SK-N-SH treated with all-trans-retinoic acid at 6 μM for 48 hours (cell line): ENCODE data around the gene RASSF4.

Source experiments
- ATAC-seq: fragments of 200-7000 bp; cut with Tn5 transposase; 3 replicates; pipeline ENCODE4 v1.9.1; 2020; ENCODE audit warnings: mild to moderate bottlenecking, moderate library complexity
- ARNTL ChIP-seq: fragments of 450-650 bp; formaldehyde crosslinking; IDR thresholded peaks from 2 replicates; pipeline ENCODE4 v1.5.0; 2020; ENCODE audit warnings: low read depth, mild to moderate bottlenecking, moderate library complexity, borderline replicate concordance
- BACH2 ChIP-seq: fragments of 250-450 bp; sonication (Bioruptor Pico); IDR thresholded peaks from 2 replicates; pipeline ENCODE4 v1.9.0; 2021; ENCODE audit warnings: mild to moderate bottlenecking, borderline replicate concordance
- CREB5 ChIP-seq: fragments of 250-450 bp; sonication (Bioruptor Pico); IDR thresholded peaks from 2 replicates; pipeline ENCODE4 v1.5.1; 2020; ENCODE audit warnings: low read depth, mild to moderate bottlenecking, moderate library complexity
- CSDC2 ChIP-seq: fragments of 250-450 bp; sonication (Bioruptor Pico); IDR thresholded peaks from 2 replicates; pipeline ENCODE4 v1.5.0; 2020; ENCODE audit warnings: mild to moderate bottlenecking, moderate library complexity
- CSRNP3 ChIP-seq: fragments of 250-450 bp; sonication (Bioruptor Pico); IDR thresholded peaks from 2 replicates; pipeline ENCODE4 v1.5.1; 2021; ENCODE audit warnings: mild to moderate bottlenecking, moderate library complexity
- ESRRG ChIP-seq: fragments of 250-450 bp; sonication (Bioruptor Pico); IDR thresholded peaks from 2 replicates; pipeline ENCODE4 v1.6.1; 2021; ENCODE audit warnings: mild to moderate bottlenecking
- GLIS3 ChIP-seq: fragments of 250-450 bp; sonication (Bioruptor Pico); IDR thresholded peaks from 2 replicates; pipeline ENCODE4 v1.5.0; 2020; ENCODE audit warnings: mild to moderate bottlenecking, moderate library complexity
- ISL1 ChIP-seq: fragments of 250-450 bp; sonication (Bioruptor Pico); IDR thresholded peaks from 2 replicates; pipeline ENCODE4 v2.1.2; 2022; ENCODE audit warnings: mild to moderate bottlenecking, moderate library complexity
- OSR1 ChIP-seq: fragments of 250-450 bp; sonication (Bioruptor Pico); IDR thresholded peaks from 2 replicates; pipeline ENCODE4 v1.8.0; 2022; ENCODE audit warnings: moderate library complexity, mild to moderate bottlenecking, inconsistent platforms
- PATZ1 ChIP-seq: fragments of 250-450 bp; sonication (Bioruptor Pico); IDR thresholded peaks from 2 replicates; pipeline ENCODE4 v1.8.0; 2020; ENCODE audit warnings: mild to moderate bottlenecking, moderate library complexity, borderline replicate concordance
- PPARA ChIP-seq: fragments of 250-450 bp; sonication (Bioruptor Pico); IDR thresholded peaks from 2 replicates; pipeline ENCODE4 v1.5.0; 2020; ENCODE audit warnings: mild to moderate bottlenecking, borderline replicate concordance
- RARB ChIP-seq: fragments of 250-450 bp; sonication (Bioruptor Pico); IDR thresholded peaks from 2 replicates; pipeline ENCODE4 v1.8.0; 2021; ENCODE audit warnings: mild to moderate bottlenecking, moderate library complexity
- SNAI2 ChIP-seq: fragments of 250-450 bp; sonication (Bioruptor Pico); IDR thresholded peaks from 2 replicates; pipeline ENCODE4 v1.5.0; 2020; ENCODE audit warnings: mild to moderate bottlenecking, moderate library complexity
- TCF4 ChIP-seq: fragments of 250-450 bp; sonication (Bioruptor Pico); IDR thresholded peaks from 2 replicates; pipeline ENCODE4 v1.8.0; 2021; ENCODE audit warnings: mild to moderate bottlenecking, moderate library complexity, borderline replicate concordance
- TOX ChIP-seq: fragments of 250-450 bp; sonication (Bioruptor Pico); IDR thresholded peaks from 2 replicates; pipeline ENCODE4 v1.8.0; 2021; ENCODE audit warnings: mild to moderate bottlenecking, moderate library complexity, borderline replicate concordance
- TSHZ2 ChIP-seq: fragments of 250-450 bp; sonication (Bioruptor Pico); IDR thresholded peaks from 2 replicates; pipeline ENCODE4 v1.5.0; 2020; ENCODE audit warnings: mild to moderate bottlenecking, moderate library complexity
- ZC3H10 ChIP-seq: fragments of 250-450 bp; sonication (Bioruptor Pico); IDR thresholded peaks from 2 replicates; pipeline ENCODE4 v1.5.1; 2021; ENCODE audit warnings: mild to moderate bottlenecking, moderate library complexity
- ZFP3 ChIP-seq: fragments of 250-450 bp; sonication (Bioruptor Pico); IDR thresholded peaks from 2 replicates; pipeline ENCODE4 v1.5.0; 2020; ENCODE audit warnings: mild to moderate bottlenecking, moderate library complexity
- ZFP30 ChIP-seq: fragments of 450-650 bp; formaldehyde crosslinking; IDR thresholded peaks from 2 replicates; pipeline ENCODE4 v1.5.0; 2022; ENCODE audit warnings: mild to moderate bottlenecking, moderate library complexity
- ZNF565 ChIP-seq: fragments of 450-650 bp; formaldehyde crosslinking; conservative IDR thresholded peaks from 2 replicates; pipeline ENCODE4 v1.5.0; 2020; ENCODE audit warnings: low read depth, mild to moderate bottlenecking, moderate library complexity
- ZNF70 ChIP-seq: fragments of 450-650 bp; formaldehyde crosslinking; IDR thresholded peaks from 2 replicates; pipeline ENCODE4 v1.5.0; 2020; ENCODE audit warnings: mild to moderate bottlenecking, moderate library complexity

The RASSF4 gene

GRCh38 chr10:44933451-44934321, 25.9 kb upstream of the RASSF4 start:
- ATAC-seq, result no peak; the same call in 2 of the 3 replicates
- no peak for TF ChIP-seq ESRRG (CRISPR knock-in tag)
- no peak for TF ChIP-seq ZC3H10
- TF ChIP-seq ARNTL, result no peak
- TF ChIP-seq CSRNP3 (CRISPR knock-in tag), result no peak
- TF ChIP-seq SNAI2 (CRISPR knock-in tag), result no peak
- TF ChIP-seq ZNF70 (CRISPR knock-in tag), result no peak
- no peak for TF ChIP-seq CSDC2 (CRISPR knock-in tag)
- TF ChIP-seq ZFP30 (CRISPR knock-in tag), result no peak
- no peak for TF ChIP-seq PATZ1
- TF ChIP-seq TSHZ2, result no peak
- TF ChIP-seq CREB5 (CRISPR knock-in tag), result no peak
- no peak for TF ChIP-seq PPARA (CRISPR knock-in tag)
- no peak for TF ChIP-seq GLIS3 (CRISPR knock-in tag)
- TF ChIP-seq BACH2 (CRISPR knock-in tag), result no peak
- no peak for TF ChIP-seq TOX (CRISPR knock-in tag)
- TF ChIP-seq ZNF565, result no peak
- no peak for TF ChIP-seq TCF4 (CRISPR knock-in tag)
- TF ChIP-seq OSR1 (CRISPR knock-in tag), result no peak

- ATAC-seq, result no peak
- TF ChIP-seq ISL1 (CRISPR knock-in tag) (no peak), ZC3H10 (no peak), ZFP3 (CRISPR knock-in tag) (no peak), ZFP30 (CRISPR knock-in tag) (no peak), CREB5 (CRISPR knock-in tag) (no peak), RARB (CRISPR knock-in tag) (no peak), TCF4 (CRISPR knock-in tag) (no peak), CSRNP3 (CRISPR knock-in tag) (no peak), PATZ1 (no peak), PPARA (CRISPR knock-in tag) (no peak), OSR1 (CRISPR knock-in tag) (no peak), SNAI2 (CRISPR knock-in tag) (no peak), TSHZ2 (no peak)
These were observed 25.0 kb upstream of the RASSF4 start for GRCh38 chr10:44934416-44935200.
